Mesendoderm (in vitro differentiated cells): ENCODE measurements around the gene SLC33A1.

Experiments used
- DNase-seq: peaks from one replicate; pipeline ENCODE4 v3.0.0; 2013
- H2AK5ac ChIP-seq: 2 replicates; pipeline ENCODE4 v1.6.1; 2013; ENCODE audit warnings: low read length, inconsistent platforms
- H2BK120ac ChIP-seq: 2 replicates; pipeline ENCODE4 v1.6.1; 2013; ENCODE audit warnings: low read depth, mild to moderate bottlenecking, low read length, moderate library complexity, mixed read lengths
- H2BK15ac ChIP-seq: replicated peaks from 2 replicates; pipeline ENCODE4 v1.6.1; 2013; ENCODE audit warnings: low read depth, mild to moderate bottlenecking, moderate library complexity
- H2BK5ac ChIP-seq: 2 replicates; pipeline ENCODE4 v1.6.1; 2013; ENCODE audit warnings: low read length, inconsistent platforms
- H3K18ac ChIP-seq: 2 replicates; pipeline ENCODE4 v1.6.1; 2013; ENCODE audit warnings: mild to moderate bottlenecking, low read length, mixed read lengths
- H3K23ac ChIP-seq: one replicate; pipeline ENCODE4 v1.6.1; 2013; ENCODE audit warnings: low read length
- H3K27ac ChIP-seq: 2 replicates; pipeline ENCODE4 v1.5.1; 2013; ENCODE audit warnings: low read depth, mild to moderate bottlenecking, inconsistent platforms, low read length, moderate library complexity
- H3K27me3 ChIP-seq: 2 replicates; pipeline ENCODE4 v1.6.1; 2013; ENCODE audit warnings: low read length, control low read depth, mild to moderate bottlenecking, inconsistent platforms; ENCODE audit not compliant: insufficient read depth, poor library complexity
- H3K36me3 ChIP-seq: 2 replicates; pipeline ENCODE4 v1.6.1; 2013; ENCODE audit warnings: low read length, inconsistent platforms; ENCODE audit not compliant: control insufficient read depth, insufficient read depth
- H3K4ac ChIP-seq: one replicate; pipeline ENCODE4 v1.6.1; 2013; ENCODE audit warnings: low read depth, mild to moderate bottlenecking, low read length, moderate library complexity
- H3K4me1 ChIP-seq: 2 replicates; pipeline ENCODE4 v1.6.1; 2013; ENCODE audit warnings: low read depth, low read length, inconsistent platforms; ENCODE audit not compliant: control insufficient read depth
- H3K4me2 ChIP-seq: 2 replicates; pipeline ENCODE4 v1.6.1; 2013; ENCODE audit warnings: low read length
- H3K4me3 ChIP-seq: 2 replicates; pipeline ENCODE4 v1.5.1; 2013; ENCODE audit warnings: mild to moderate bottlenecking, low read length
- H3K56ac ChIP-seq: one replicate; pipeline ENCODE4 v1.6.1; 2013; ENCODE audit warnings: low read length
- H3K79me1 ChIP-seq: 2 replicates; pipeline ENCODE4 v1.6.1; 2013; ENCODE audit warnings: low read length, inconsistent platforms
- H3K79me2 ChIP-seq: 2 replicates; pipeline ENCODE4 v1.6.1; 2013; ENCODE audit warnings: mild to moderate bottlenecking, low read length; ENCODE audit not compliant: control insufficient read depth, insufficient read depth
- H3K9ac ChIP-seq: 2 replicates; pipeline ENCODE4 v1.6.1; 2013; ENCODE audit warnings: low read length, inconsistent platforms
- H4K5ac ChIP-seq: one replicate; pipeline ENCODE4 v1.6.1; 2013; ENCODE audit warnings: low read length
- H4K8ac ChIP-seq: one replicate; pipeline ENCODE4 v1.6.1; 2013; ENCODE audit warnings: low read depth, mild to moderate bottlenecking, control low read depth, low read length, moderate library complexity
- WGBS: extraction: QIAGEN DNeasy Blood & Tissue Kit; methylation state at CpG from one replicate; pipeline ENCODE4 v1.1.7; 2013; ENCODE audit warnings: low lambda C conversion rate, missing lambda C conversion rate; ENCODE audit not compliant: insufficient coverage; ENCODE audit errors: extremely low coverage; 5-methylcytosine and 5-hydroxymethylcytosine counted together

Gene SLC33A1

DNA sequence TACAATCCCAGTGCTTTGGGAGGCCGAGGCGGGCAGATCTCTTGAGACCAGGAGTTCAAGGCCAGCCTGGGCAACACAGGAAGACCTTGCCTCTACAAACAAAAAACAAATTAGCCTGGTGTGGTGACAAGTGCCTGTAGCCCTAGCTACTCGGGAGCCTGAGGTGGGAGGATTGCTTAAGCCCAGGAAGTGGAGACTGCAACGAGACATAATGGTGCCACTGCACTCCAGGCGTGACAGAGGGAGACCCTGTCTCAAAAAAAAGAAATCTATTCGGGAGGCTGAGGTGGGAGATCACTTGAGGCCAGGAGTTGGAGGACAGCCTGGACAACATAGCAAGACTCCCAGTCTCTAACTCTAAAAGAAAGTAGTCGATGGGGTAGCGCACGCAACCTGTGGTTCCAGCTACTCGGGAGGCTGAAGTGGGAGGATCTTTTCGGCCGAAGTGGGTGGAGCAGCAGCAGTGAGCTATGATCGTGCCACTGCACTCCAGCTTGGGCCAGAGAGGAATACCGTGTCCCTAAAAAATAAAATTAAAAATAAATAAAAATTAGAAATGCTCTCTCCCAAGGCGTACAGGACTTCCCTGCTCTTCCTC, 48.9 kb downstream of the SLC33A1 start:
- peak; percentile 32 for DNase-seq
- Histone ChIP-seq H2BK120ac (no peak overlapping the region), H3K4me3 (peak overlapping the region; percentile 67), H3K4me2 (peak overlapping the region; percentile 66), H3K18ac (no peak overlapping the region), H3K27ac (no peak overlapping the region), H3K4me1 (no peaks in the 10 kb centered on the region), H3K56ac (peak overlapping the region; percentile 99), H4K8ac (no peak overlapping the region), H2BK15ac (no peak overlapping the region), H2AK5ac (no peak overlapping the region), H4K5ac (no peak overlapping the region), H3K9ac (peak overlapping the region; percentile 84), H3K23ac (no peak overlapping the region), H3K27me3 (no peaks in the 10 kb centered on the region), H3K79me1 (no peaks in the 10 kb centered on the region), H2BK5ac (no peak overlapping the region), H3K79me2 (no peaks in the 10 kb centered on the region), H3K36me3 (no peaks in the 10 kb centered on the region), H3K4ac (no peak overlapping the region)
- WGBS: no CpG with 5 or more reads among the region's 15 CpGs

DNA sequence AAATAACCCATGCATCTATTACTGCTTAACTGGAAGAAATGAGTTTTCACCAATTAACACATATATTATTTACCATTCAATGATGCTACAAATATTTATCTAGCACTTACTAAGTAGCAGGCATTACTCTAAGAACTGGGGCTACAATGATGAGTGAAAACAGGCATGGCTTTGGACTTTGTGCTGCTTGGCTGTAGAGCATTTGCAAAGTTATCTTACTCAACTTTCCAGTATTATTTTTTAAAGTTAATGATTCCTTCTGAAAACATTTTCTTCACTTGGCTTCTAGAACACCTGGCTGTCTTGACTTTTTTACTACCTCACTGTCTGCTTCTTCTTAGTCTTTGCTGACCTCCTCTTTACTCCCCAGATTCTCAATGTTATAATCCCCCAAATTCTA, 49.9 kb downstream of the SLC33A1 start:
- no peak overlapping the region for H2AK5ac ChIP-seq
- no peaks in the 10 kb centered on the region for H3K79me2 ChIP-seq
- no peak for DNase-seq
- no peak overlapping the region for H3K18ac ChIP-seq
- no peaks in the 10 kb centered on the region for H3K79me1 ChIP-seq
- no peaks in the 10 kb centered on the region for H3K36me3 ChIP-seq
- no peak overlapping the region for H4K8ac ChIP-seq
- H3K56ac ChIP-seq: no peak overlapping the region
- H3K27ac ChIP-seq: no peak overlapping the region
- H3K27me3 ChIP-seq: no peaks in the 10 kb centered on the region
- no peak overlapping the region for H3K23ac ChIP-seq
- H3K9ac ChIP-seq: no peak overlapping the region
- H4K5ac ChIP-seq: no peak overlapping the region
- H3K4ac ChIP-seq: no peak overlapping the region
- H3K4me2 ChIP-seq: no peak overlapping the region
- H2BK15ac ChIP-seq: no peak overlapping the region
- H3K4me1 ChIP-seq: no peaks in the 10 kb centered on the region
- H2BK5ac ChIP-seq: no peak overlapping the region
- H3K4me3 ChIP-seq: no peak overlapping the region
- no peak overlapping the region for H2BK120ac ChIP-seq

DNA sequence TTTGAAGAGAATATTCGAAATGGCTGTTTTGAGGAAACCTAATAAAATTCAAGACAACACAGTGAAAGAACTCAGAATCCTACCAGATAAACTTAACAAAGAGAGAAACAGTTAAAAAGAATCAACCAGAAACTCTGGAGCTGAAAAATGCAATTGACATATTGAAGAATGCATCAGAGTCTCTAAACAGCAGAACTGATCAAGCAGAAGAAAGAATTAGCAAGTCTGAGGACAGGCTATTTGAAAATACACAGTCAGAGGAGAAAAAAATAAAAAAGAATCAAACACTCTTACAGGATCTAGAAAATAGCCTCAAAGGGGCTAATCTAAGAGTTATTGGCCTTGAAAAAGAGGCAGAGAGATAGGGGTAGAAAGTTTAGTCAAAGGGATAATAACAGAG, 61.7 kb downstream of the SLC33A1 start:
- Histone ChIP-seq H3K27me3 (no peaks in the 10 kb centered on the region), H2BK120ac (no peak overlapping the region), H2AK5ac (no peak overlapping the region), H3K79me1 (no peaks in the 10 kb centered on the region), H3K23ac (no peak overlapping the region), H2BK15ac (no peak overlapping the region), H3K36me3 (no peaks in the 10 kb centered on the region), H4K8ac (no peak overlapping the region), H3K27ac (no peak overlapping the region), H4K5ac (no peak overlapping the region), H3K9ac (no peak overlapping the region), H3K79me2 (no peaks in the 10 kb centered on the region), H2BK5ac (no peak overlapping the region), H3K4me1 (no peaks in the 10 kb centered on the region), H3K4ac (no peak overlapping the region), H3K56ac (no peak overlapping the region), H3K18ac (no peak overlapping the region), H3K4me3 (no peak overlapping the region), H3K4me2 (no peak overlapping the region)
- no peak for DNase-seq
- no CpG with 5 or more reads among the region's 1 CpG for WGBS

DNA sequence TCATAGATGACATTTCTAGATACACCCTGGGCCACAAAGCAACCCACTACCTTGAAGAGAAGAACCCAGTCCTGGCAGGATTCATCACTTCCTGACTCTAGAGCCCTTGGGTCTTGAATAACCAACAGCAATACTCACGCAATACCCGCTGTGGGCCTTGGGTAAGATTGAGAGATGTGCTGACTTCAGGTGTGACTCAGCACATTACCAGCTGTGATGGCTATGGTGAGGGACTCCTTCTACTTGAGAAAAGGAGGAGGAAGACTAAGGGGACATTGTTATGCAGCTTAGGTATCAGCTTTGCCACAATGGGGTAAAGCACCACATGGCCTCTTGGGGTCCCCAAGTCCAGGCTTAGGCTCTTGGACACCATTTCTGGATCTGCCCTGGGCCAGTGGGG, 63.0 kb downstream of the SLC33A1 start:
- Histone ChIP-seq H3K4me3 (no peak overlapping the region), H3K79me2 (no peaks in the 10 kb centered on the region), H3K79me1 (no peaks in the 10 kb centered on the region), H3K27ac (no peak overlapping the region), H4K5ac (no peak overlapping the region), H4K8ac (no peak overlapping the region), H3K18ac (no peak overlapping the region), H2BK5ac (no peak overlapping the region), H2AK5ac (no peak overlapping the region), H3K4me2 (no peak overlapping the region), H3K4me1 (no peaks in the 10 kb centered on the region), H3K4ac (no peak overlapping the region), H3K56ac (peak overlapping the region; percentile 1), H3K27me3 (no peaks in the 10 kb centered on the region), H3K36me3 (no peaks in the 10 kb centered on the region), H2BK120ac (no peak overlapping the region), H3K9ac (no peak overlapping the region), H3K23ac (no peak overlapping the region), H2BK15ac (no peak overlapping the region)
- peak; percentile 60 for DNase-seq
- WGBS: no CpG with 5 or more reads among the region's 2 CpGs

DNA sequence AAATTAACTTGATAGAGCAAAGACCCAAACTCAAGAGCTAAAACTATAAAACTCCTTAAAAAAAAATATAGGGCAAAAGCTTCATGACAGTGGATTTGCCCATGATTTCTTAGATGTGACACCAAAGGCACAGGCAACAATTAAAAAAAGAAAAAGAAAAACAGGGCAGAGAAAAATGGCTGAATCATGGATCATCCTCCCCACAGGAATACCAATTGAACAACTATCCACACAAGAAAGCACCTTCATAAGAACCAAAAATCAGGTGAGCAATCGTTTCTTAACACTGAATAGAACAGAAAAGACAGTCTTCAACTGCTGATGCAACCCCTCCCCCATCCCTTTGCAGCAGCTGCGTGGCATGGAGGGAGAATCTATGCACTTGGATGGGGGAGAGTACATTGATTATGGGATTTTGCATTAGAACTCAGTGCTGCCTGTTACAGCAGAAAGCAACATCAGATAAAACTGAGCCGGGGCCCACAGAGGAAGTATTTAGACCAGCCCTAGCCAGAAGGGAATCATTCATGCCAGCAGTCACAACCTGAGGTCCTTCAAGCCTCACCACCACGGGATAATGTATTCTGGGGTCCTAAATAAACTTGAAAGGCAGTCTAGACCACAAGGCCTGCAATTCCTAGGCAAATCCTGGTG, 63.8 kb downstream of the SLC33A1 start:
- H3K36me3 ChIP-seq: no peaks in the 10 kb centered on the region
- no peaks in the 10 kb centered on the region for H3K79me1 ChIP-seq
- no peaks in the 10 kb centered on the region for H3K27me3 ChIP-seq
- no peak overlapping the region for H3K18ac ChIP-seq
- no peaks in the 10 kb centered on the region for H3K4me1 ChIP-seq
- no peak overlapping the region for H2BK15ac ChIP-seq
- H4K5ac ChIP-seq: no peak overlapping the region
- H3K9ac ChIP-seq: no peak overlapping the region
- no peak overlapping the region for H3K27ac ChIP-seq
- H2BK5ac ChIP-seq: no peak overlapping the region
- no peak overlapping the region for H3K4ac ChIP-seq
- no peaks in the 10 kb centered on the region for H3K79me2 ChIP-seq
- no peak overlapping the region for H3K23ac ChIP-seq
- no peak overlapping the region for H2BK120ac ChIP-seq
- H2AK5ac ChIP-seq: no peak overlapping the region
- no peak overlapping the region for H3K4me2 ChIP-seq
- WGBS: no CpG with 5 or more reads among the region's 4 CpGs
- no peak overlapping the region for H4K8ac ChIP-seq
- no peak overlapping the region for H3K56ac ChIP-seq
- H3K4me3 ChIP-seq: no peak overlapping the region
- DNase-seq: peak; percentile 9

DNA sequence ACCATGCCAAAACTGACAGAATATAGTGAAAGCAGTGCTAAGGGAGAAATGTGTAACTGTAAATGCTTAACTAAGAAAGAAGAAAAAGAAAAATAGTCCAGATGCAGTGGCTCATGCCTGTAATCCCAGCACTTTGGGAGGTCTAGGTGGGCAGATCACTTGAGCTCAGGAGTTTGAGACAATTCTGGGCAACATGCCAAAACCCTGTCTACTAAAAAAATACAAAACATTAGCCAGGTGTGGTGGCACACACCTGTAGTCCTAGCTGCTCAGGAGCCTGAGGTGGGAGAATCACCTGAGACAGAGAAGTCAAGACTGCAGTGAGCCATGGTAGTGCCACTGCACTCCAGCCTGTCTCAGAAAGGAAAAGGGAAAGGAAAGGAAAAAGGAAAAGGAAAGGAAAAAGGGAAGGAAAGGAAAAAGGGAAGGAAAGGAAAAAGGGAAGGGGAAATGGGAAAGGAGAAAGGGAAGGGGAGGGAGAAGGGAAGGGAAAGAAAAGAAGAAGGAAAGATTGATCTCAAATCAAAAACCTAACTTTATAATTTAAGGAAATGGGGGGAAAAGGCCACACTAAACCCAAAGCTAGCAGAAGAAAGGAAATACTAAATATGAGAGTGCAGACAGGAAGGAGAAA, 68.4 kb downstream of the SLC33A1 start:
- no peaks in the 10 kb centered on the region for H3K36me3 ChIP-seq
- H3K4ac ChIP-seq: no peak overlapping the region
- H2AK5ac ChIP-seq: no peak overlapping the region
- H2BK15ac ChIP-seq: no peak overlapping the region
- no peak overlapping the region for H3K4me2 ChIP-seq
- H4K5ac ChIP-seq: no peak overlapping the region
- no peak for DNase-seq
- no peaks in the 10 kb centered on the region for H3K4me1 ChIP-seq
- H3K27ac ChIP-seq: no peak overlapping the region
- no peaks in the 10 kb centered on the region for H3K27me3 ChIP-seq
- no peak overlapping the region for H2BK5ac ChIP-seq
- no peak overlapping the region for H4K8ac ChIP-seq
- H3K9ac ChIP-seq: no peak overlapping the region
- no peaks in the 10 kb centered on the region for H3K79me2 ChIP-seq
- no peak overlapping the region for H3K18ac ChIP-seq
- no peak overlapping the region for H3K56ac ChIP-seq
- H2BK120ac ChIP-seq: no peak overlapping the region
- H3K4me3 ChIP-seq: no peak overlapping the region
- H3K23ac ChIP-seq: no peak overlapping the region
- no peaks in the 10 kb centered on the region for H3K79me1 ChIP-seq
